Inflammatory macrophage treated with lipopolysaccharide for 1 hour (primary cell): ENCODE data around the gene DYRK3.

Experiments
- DNase-seq, 2 donors: peaks; one replicate each; pipeline ENCODE4 v3.0.0-alpha.2; 2020 to 2022

DYRK3 gene

GRCh38 chr1:206662396-206663092 lies 27.2 kb downstream of the DYRK3 start:
- DNase-seq = no peak

GRCh38 chr1:206663362-206663761 lies 28.0 kb downstream of the DYRK3 start:
- peak; percentile 40 for DNase-seq

- peak in 1 of 2 donors; percentile 85 for DNase-seq
Observed at GRCh38 chr1:206663832-206664652, 28.7 kb downstream of the DYRK3 start.

GRCh38 chr1:206664740-206665139 lies 29.4 kb downstream of the DYRK3 start:
- no peak for DNase-seq

DNA sequence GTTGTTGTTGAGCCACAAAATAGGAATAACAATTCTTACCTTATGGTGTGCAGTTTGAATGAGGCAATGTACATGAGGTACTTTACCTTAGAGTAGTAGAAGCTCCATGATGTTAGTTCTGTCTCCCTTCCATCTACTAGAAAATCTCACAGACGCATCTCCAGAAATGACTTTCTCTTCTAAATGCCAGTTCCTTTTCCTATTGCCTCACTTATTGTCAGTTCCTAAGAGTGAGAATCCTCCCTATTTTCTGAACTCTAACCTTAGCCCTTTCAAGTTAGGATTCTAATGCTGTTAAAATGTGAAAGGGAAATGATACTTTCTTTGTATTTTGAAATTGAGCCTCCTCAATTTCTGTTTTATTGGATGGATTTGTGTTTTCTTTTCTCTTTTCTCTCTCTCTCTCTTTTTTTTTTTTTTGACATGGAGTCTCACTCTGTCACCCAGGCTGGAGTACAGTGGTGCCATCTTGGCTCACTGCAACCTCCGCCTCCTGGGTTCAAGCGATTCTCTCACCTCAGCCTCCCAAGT lies 30.8 kb downstream of the DYRK3 start:
- DNase-seq = peak in 1 of 2 donors; percentile 46

- peak; percentile 14 to 50 for DNase-seq
Observed at GRCh38 chr1:206666954-206667665, 31.8 kb downstream of the DYRK3 start.

DNA sequence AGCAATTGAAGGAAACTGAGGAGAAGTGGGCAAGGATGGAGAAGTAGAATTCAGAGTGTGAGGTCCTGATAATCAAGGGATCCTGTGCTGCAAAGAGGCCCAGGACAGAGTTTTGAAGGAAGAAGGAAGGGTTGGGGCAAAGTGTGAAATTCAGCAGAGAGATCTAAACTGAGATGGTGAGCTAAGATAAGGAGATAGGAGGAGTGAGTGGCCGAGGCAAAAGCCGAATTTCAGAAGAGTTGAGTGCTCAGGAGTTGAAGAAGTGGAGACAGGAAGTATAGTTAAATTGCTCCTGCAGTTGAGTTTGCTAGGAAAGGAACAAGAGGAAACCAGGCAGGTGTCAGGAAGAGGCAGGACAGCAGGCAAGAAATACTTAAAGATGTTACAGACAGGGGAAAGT lies 33.0 kb downstream of the DYRK3 start:
- DNase-seq = no peak

DNA sequence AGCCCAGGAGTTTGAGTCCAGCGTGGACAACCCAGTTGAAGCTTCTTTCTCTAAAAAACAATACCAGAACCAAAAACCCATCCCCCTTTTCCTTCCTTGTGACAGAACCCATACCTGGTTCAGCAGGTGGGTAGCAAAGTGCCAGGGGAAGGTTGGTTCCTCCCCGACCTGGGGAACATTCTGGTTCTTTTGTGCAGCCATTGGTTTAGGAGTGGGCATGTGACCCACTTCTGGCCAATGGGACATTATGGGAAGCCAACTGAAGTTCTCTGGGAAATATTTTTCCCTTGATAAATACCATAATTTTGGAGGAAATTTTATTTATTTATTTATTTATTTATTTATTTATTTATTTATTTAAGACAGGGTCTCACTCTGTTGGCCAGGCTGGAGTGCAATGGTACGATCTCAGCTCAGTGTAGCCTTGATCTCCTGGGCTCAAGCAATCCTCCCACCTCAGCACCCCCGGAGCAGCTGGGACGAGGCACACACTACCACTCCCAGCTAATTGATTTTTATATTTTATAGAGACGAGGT lies 33.6 kb downstream of the DYRK3 start:
- no peak for DNase-seq

GRCh38 chr1:206672011-206672688 lies 36.8 kb downstream of the DYRK3 start:
- DNase-seq = peak; percentile 70 to 82

GRCh38 chr1:206672844-206673758 lies 37.8 kb downstream of the DYRK3 start:
- DNase-seq = peak; percentile 67 to 82

DNA sequence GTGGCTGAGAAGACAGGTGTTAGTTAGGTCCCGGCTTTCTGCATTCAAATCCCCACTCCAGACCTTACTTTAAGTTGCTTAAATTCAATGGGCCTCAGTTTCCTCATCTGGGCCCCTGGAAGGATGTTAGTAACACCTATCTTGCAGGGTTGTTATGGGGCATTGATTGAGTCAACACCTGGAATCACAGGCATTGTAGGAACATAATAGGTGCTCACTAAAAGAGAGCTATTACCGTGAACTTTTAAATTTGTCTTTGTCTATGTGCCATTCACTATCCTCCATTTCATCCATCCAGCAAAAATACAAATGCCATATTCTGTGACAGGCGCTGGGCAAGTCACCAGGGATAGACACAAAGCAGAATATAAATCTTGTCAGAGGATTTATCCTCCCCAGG lies 38.9 kb downstream of the DYRK3 start:
- no peak for DNase-seq

DNA sequence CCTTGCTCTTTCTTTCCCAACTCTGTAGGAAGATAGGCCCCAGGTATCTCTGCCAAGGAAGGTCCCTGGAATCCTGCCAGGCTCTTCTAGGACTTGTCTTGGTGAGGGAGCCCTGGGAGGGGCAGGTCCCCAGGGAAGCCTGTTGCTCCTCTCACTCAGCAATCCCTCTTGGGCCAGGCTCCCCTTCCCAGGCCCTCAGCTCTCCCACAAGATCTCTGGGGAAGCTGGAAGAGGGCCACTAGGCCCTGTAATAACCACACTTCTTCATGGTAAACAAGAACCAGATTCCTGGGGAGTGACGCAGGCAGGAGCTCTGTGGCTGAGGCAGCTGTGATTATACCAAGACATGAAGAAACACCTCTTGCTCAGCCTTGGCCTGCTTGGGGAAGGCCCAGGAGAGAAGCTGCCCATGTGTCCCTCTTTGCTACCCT lies 39.4 kb downstream of the DYRK3 start:
- peak; percentile 21 to 58 for DNase-seq

DNA sequence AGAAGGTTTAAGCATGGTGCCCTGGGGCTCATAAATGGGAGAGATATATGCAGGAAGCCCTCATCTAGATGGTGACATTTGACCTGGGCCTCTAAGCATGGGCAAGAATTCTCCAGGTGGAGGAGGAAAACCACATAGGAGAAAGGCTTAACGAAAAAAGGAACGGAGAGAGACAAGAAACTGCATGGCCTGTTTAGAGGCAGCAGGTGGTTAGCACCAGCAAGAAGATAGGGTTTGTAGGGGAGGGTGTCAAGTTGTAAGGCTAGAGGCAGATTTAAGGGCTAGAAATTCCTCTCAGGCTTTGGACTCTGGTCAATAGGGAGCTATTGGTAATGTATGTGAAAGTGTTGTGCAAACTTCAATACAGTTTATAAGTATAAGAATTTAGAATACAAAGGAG lies 41.2 kb downstream of the DYRK3 start:
- no peak for DNase-seq

- DNase-seq = no peak
Observed at GRCh38 chr1:206678490-206678889, 43.2 kb downstream of the DYRK3 start.

- peak; percentile 87 to 92 for DNase-seq
Observed at GRCh38 chr1:206679738-206680211, 44.4 kb downstream of the DYRK3 start.

GRCh38 chr1:206680279-206680678 lies 44.9 kb downstream of the DYRK3 start:
- DNase-seq = peak; percentile 62 to 73

- DNase-seq = no peak
Observed at GRCh38 chr1:206681359-206681758, 46.0 kb downstream of the DYRK3 start.

GRCh38 chr1:206682111-206682510 lies 46.8 kb downstream of the DYRK3 start:
- DNase-seq = no peak

DNA sequence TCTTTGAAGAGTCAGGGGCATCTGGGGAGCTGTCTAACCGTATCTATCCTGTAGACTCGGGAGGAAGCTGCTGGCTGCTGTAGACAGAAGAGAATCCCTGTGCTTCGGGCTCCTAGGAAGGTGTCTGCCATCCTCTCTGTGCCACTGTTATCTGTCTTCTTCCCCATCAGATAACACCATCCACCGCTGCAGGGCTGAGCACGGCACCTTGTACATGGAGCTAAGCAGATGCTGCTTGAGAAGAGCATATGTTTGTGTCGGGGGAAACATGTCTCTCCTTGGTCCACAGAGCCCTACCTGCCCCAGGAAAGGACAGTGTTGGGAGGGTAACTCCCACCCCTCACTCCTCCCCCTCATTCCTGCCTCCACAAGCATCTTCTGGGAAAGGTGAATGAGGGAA lies 48.0 kb downstream of the DYRK3 start:
- DNase-seq = no peak

- DNase-seq = no peak
Observed at GRCh38 chr1:206684003-206684402, 48.7 kb downstream of the DYRK3 start.
